Gastrocnemius medialis (tissue), 4 donors: Measurements from ENCODE around the gene SV2C.

Experiments used
- CTCF ChIP-seq, 5 experiments: fragments of 450-650 bp in 3 of 5; fragments of 200-600 bp in 2 of 5; sonication (generic) in 2 of 5; IDR thresholded peaks in 4 of 5; conservative IDR thresholded peaks in 1 of 5; 1 replicate in 4 of 5; 2 replicates in 1 of 5; pipeline ENCODE4 v1.5.1; 2016 to 2019; ENCODE audit warnings: antibody characterized with exemption in 5 of 5, mild to moderate bottlenecking in 3 of 5, moderate library complexity in 3 of 5
- POLR2A ChIP-seq, 2 donors: fragments of 450-650 bp; IDR thresholded peaks; one replicate each; pipeline ENCODE4 v1.6.1; 2017; ENCODE audit warnings: antibody characterized with exemption in 2 of 2, mild to moderate bottlenecking in 2 of 2, moderate library complexity in 2 of 2

- TF ChIP-seq CTCF (IDR thresholded peaks at IDR 0.05 in 4 of 5, conservative IDR thresholded peaks at IDR 0.05 in 1 of 5) (no peak), POLR2A (IDR thresholded peaks at IDR 0.05) (no peak)
Observed at GRCh38 chr5:76038212-76038611, 45.0 kb upstream of the SV2C start.
